ENCODE data around the gene ZGRF1.

Gene ZGRF1

GRCh38 chr4:112545346-112545745, 91.4 kb downstream of the ZGRF1 start:
- no peaks in the 10 kb centered on the region for H3K36me3 ChIP-seq (ENCODE audit: insufficient read depth)
- TF ChIP-seq, protein P1, sequence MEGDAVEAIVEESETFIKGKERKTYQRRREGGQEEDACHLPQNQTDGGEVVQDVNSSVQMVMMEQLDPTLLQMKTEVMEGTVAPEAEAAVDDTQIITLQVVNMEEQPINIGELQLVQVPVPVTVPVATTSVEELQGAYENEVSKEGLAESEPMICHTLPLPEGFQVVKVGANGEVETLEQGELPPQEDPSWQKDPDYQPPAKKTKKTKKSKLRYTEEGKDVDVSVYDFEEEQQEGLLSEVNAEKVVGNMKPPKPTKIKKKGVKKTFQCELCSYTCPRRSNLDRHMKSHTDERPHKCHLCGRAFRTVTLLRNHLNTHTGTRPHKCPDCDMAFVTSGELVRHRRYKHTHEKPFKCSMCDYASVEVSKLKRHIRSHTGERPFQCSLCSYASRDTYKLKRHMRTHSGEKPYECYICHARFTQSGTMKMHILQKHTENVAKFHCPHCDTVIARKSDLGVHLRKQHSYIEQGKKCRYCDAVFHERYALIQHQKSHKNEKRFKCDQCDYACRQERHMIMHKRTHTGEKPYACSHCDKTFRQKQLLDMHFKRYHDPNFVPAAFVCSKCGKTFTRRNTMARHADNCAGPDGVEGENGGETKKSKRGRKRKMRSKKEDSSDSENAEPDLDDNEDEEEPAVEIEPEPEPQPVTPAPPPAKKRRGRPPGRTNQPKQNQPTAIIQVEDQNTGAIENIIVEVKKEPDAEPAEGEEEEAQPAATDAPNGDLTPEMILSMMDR (conservative IDR thresholded peaks at IDR 0.05; ENCODE audit: low read depth, low read length): no peak
- no peak overlapping the region for H3K27ac ChIP-seq
- H3K79me2 ChIP-seq (ENCODE audit: insufficient read depth, low read depth): no peaks in the 10 kb centered on the region
- no peaks in the 10 kb centered on the region for H4K20me1 ChIP-seq (ENCODE audit: insufficient read depth)
- no peak overlapping the region for H2AFZ ChIP-seq (ENCODE audit: low read depth)
- H3K4me3 ChIP-seq (IDR thresholded peaks at IDR 0.05; ENCODE audit: insufficient read depth, low read depth, low read length): no peak overlapping the region
- H3K4me2 ChIP-seq: no peak overlapping the region
- H3K9ac ChIP-seq: no peak overlapping the region
- no peaks in the 10 kb centered on the region for H3K27me3 ChIP-seq (ENCODE audit: insufficient read depth, low read depth)
- H3K4me1 ChIP-seq (ENCODE audit: low read depth, poor library complexity, severe bottlenecking): no peaks in the 10 kb centered on the region

GRCh38 chr4:112540695-112541094, 96.0 kb downstream of the ZGRF1 start:
- Histone ChIP-seq H3K4me2 (no peak overlapping the region), H3K36me3 (ENCODE audit: insufficient read depth) (no peaks in the 10 kb centered on the region), H3K79me2 (ENCODE audit: insufficient read depth, low read depth) (no peaks in the 10 kb centered on the region), H3K27me3 (ENCODE audit: insufficient read depth, low read depth) (no peaks in the 10 kb centered on the region), H3K4me1 (ENCODE audit: low read depth, poor library complexity, severe bottlenecking) (no peaks in the 10 kb centered on the region), H3K4me3 (IDR thresholded peaks at IDR 0.05; ENCODE audit: insufficient read depth, low read depth, low read length) (no peak overlapping the region), H3K27ac (no peak overlapping the region), H4K20me1 (ENCODE audit: insufficient read depth) (no peaks in the 10 kb centered on the region), H2AFZ (ENCODE audit: low read depth) (no peak overlapping the region), H3K9ac (no peak overlapping the region)
- TF ChIP-seq, protein P1 (conservative IDR thresholded peaks at IDR 0.05; ENCODE audit: low read depth, low read length): no peak

DNA sequence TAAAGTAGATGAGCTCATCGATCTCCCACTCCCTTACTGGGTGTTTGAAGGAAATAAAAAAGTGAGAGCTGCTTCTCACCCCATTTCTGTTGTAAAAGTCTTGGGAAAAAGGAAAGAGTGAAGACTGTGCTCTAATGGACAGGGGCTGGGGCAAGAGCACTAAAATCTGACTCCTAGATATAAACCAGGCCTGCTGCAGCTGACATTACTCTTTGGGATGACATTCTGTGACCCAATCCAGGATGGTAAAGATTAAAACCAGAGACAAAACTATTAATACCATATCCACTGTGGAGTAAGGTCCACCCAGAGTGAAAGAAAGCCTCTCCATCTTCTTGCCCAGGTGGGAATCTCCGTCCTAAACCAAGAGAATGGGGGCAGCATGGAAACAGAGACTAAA, 100.6 kb downstream of the ZGRF1 start:
- Histone ChIP-seq H3K27me3 (ENCODE audit: insufficient read depth, low read depth) (no peaks in the 10 kb centered on the region), H3K4me3 (IDR thresholded peaks at IDR 0.05; ENCODE audit: insufficient read depth, low read depth, low read length) (no peak overlapping the region), H3K4me2 (no peak overlapping the region), H3K9ac (no peak overlapping the region), H3K27ac (no peak overlapping the region), H2AFZ (ENCODE audit: low read depth) (no peak overlapping the region), H4K20me1 (ENCODE audit: insufficient read depth) (no peaks in the 10 kb centered on the region), H3K4me1 (ENCODE audit: low read depth, poor library complexity, severe bottlenecking) (no peaks in the 10 kb centered on the region), H3K79me2 (ENCODE audit: insufficient read depth, low read depth) (no peaks in the 10 kb centered on the region), H3K36me3 (ENCODE audit: insufficient read depth) (no peaks in the 10 kb centered on the region)
- TF ChIP-seq, protein P1 (conservative IDR thresholded peaks at IDR 0.05; ENCODE audit: low read depth, low read length): no peak

- Histone ChIP-seq H3K79me2 (ENCODE audit: insufficient read depth, low read depth) (no peaks in the 10 kb centered on the region), H3K4me3 (IDR thresholded peaks at IDR 0.05; ENCODE audit: insufficient read depth, low read depth, low read length) (no peak overlapping the region), H2AFZ (ENCODE audit: low read depth) (no peak overlapping the region), H3K27me3 (ENCODE audit: insufficient read depth, low read depth) (no peaks in the 10 kb centered on the region), H4K20me1 (ENCODE audit: insufficient read depth) (no peaks in the 10 kb centered on the region), H3K4me1 (ENCODE audit: low read depth, poor library complexity, severe bottlenecking) (no peaks in the 10 kb centered on the region), H3K9ac (no peak overlapping the region), H3K36me3 (ENCODE audit: insufficient read depth) (no peaks in the 10 kb centered on the region), H3K4me2 (no peak overlapping the region), H3K27ac (no peak overlapping the region)
- TF ChIP-seq, protein P1 (conservative IDR thresholded peaks at IDR 0.05; ENCODE audit: low read depth, low read length): no peak
These were observed 104.4 kb downstream of the ZGRF1 start for GRCh38 chr4:112532267-112532666.
